ENCODE measurements around the gene BNIP2.
"Not testable (repeated sequence)": the region's sequence is repeated elsewhere in the genome, so short reads cannot be mapped to it uniquely, and the experiment has no call there.

The BNIP2 gene

DNA sequence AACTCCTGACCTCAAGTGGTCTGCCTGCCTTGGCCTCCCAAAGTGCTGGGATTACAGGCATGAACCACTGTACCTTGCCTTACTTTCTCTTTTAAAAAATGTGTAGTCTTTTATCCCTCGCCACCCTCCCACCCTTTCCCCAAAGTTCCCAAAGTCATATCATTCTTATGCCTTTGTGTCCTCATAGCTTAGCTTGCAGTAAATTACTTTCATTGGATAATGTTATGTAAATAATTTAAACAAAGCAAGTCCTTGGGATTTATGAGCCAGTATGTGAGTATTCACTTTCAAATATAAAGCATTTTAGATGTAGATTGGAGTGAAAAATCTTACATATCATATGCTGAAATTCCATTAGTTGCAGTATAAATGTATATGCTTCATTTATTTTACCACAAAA, 42.8 kb downstream of the BNIP2 start:
- Histone ChIP-seq H3K27me3 (ENCODE audit: insufficient read depth, low read length) (no peaks in the 10 kb centered on the region), H3K9me3 (ENCODE audit: low read length) (peaks cover 2% of the 10 kb centered on the region), H3K4me1 (ENCODE audit: insufficient read depth, low read length) (no peaks in the 10 kb centered on the region), H3K4me3 (ENCODE audit: low read length) (no peak overlapping the region), H3K36me3 (ENCODE audit: insufficient read depth, low read length) (peaks cover 68% of the 10 kb centered on the region), H2AFZ (ENCODE audit: low read depth, low read length) (no peak overlapping the region)

DNA sequence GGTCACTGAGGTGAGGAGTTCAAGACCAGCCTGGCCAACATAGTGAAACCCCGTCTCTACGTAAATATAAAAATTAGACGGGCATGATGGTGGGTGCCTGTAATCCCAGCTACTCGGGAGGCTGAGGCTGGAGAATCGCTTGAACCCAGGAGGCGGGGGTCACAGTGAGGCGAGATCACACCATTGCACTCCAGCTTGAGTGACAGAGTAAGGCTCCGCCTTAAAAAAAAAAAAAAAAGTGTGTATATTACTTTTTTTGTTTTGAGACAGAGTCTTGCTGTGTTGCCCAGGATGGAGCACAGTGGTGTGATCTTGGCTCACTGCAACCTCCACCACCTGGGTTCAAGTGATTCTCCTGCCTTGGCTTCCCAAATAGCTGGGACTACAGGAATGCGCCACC, 43.3 kb downstream of the BNIP2 start:
- H3K4me1 ChIP-seq (ENCODE audit: insufficient read depth, low read length); H3K4me3 ChIP-seq (ENCODE audit: low read length); H3K27me3 ChIP-seq (ENCODE audit: insufficient read depth, low read length); H2AFZ ChIP-seq (ENCODE audit: low read depth, low read length); H3K9me3 ChIP-seq (ENCODE audit: low read length): not testable (repeated sequence)
- peaks cover 65% of the 10 kb centered on the region for H3K36me3 ChIP-seq (ENCODE audit: insufficient read depth, low read length)

DNA sequence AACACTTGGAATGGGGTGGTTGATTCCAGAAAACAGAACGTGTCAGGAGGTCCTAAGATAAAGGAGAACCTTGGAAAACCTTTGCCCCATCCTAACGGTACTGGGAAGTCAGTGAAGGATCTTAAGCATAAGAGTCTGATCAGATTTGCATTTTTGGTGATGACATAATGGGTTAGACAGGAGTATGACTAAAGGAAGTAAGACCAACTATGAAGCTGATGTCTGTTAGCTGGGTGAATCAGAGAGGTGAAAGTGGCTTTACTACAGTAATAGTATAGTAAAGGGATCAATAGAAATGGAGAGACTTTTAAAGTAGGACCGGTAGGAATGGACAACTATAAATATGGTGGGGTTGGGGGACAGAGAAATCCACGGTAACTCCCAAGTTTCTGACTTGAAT, 44.4 kb downstream of the BNIP2 start:
- Histone ChIP-seq H2AFZ (ENCODE audit: low read depth, low read length) (no peak overlapping the region), H3K36me3 (ENCODE audit: insufficient read depth, low read length) (peaks cover 56% of the 10 kb centered on the region), H3K4me3 (ENCODE audit: low read length) (no peak overlapping the region), H3K4me1 (ENCODE audit: insufficient read depth, low read length) (no peaks in the 10 kb centered on the region), H3K27me3 (ENCODE audit: insufficient read depth, low read length) (no peaks in the 10 kb centered on the region), H3K9me3 (ENCODE audit: low read length) (peaks cover 2% of the 10 kb centered on the region)

DNA sequence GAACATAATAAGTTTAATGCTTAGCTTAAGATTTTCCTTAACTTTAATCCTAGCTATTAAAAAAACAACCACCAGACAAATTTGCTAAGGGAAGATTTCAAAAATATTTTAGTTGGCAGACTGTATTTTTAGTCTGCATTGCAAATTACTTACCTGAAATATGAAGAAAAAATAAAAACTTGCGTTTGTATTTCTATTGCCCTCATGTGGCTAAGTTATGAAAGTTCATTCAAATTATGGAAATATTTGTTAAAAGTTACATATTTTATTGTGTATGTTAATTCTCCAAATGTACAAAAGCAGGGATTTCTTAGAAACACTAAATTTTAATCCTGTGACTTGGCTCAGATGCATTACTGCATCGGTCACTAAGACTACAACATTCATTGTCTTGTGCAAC, 46.8 kb downstream of the BNIP2 start:
- no peaks in the 10 kb centered on the region for H3K4me1 ChIP-seq (ENCODE audit: insufficient read depth, low read length)
- no peak overlapping the region for H3K4me3 ChIP-seq (ENCODE audit: low read length)
- H2AFZ ChIP-seq (ENCODE audit: low read depth, low read length): no peak overlapping the region
- peaks cover 63% of the 10 kb centered on the region for H3K36me3 ChIP-seq (ENCODE audit: insufficient read depth, low read length)
- H3K27me3 ChIP-seq (ENCODE audit: insufficient read depth, low read length): no peaks in the 10 kb centered on the region
- H3K9me3 ChIP-seq (ENCODE audit: low read length): peaks cover 2% of the 10 kb centered on the region

DNA sequence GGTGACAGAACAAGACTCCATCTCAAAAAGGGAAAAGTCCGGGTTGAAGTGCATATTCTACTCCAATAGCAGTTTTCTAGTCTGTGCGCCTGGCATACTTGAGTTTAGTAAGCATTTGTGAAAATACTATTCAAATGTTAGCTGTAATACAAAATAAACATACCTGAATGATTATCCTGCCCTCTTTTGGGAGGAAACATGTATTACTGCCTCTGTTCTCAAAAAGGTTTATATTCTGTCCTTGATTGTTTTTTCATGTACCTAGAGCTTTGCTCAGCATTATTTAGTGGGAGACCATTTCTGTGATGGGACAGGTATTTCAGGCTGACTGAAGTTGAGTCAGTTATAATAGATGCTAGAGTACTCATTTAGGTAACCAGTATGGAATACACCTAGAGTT, 51.6 kb downstream of the BNIP2 start:
- not testable (repeated sequence) for H3K27me3 ChIP-seq (ENCODE audit: insufficient read depth, low read length); H3K4me3 ChIP-seq (ENCODE audit: low read length); H2AFZ ChIP-seq (ENCODE audit: low read depth, low read length); H3K9me3 ChIP-seq (ENCODE audit: low read length); H3K4me1 ChIP-seq (ENCODE audit: insufficient read depth, low read length)
- H3K36me3 ChIP-seq (ENCODE audit: insufficient read depth, low read length): peaks cover 42% of the 10 kb centered on the region

DNA sequence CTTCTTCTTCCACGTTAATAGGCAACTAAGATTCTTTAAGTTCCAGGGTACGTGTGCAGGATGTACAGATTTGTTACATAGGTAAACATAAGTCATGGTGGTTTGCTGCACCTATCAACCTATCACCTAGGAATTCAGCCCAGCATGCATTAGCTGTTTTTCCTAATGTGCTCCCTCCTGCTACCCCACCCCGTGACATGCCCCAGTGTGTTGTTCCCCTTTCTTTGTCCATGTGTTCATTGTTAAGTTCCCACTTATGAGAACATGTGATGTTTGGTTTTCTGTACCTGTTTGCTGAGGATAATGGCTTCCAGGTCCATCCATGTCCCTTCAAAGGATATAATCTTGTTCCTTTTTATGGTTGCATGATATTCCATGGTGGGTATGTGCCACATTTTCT, 52.9 kb downstream of the BNIP2 start:
- peaks cover 29% of the 10 kb centered on the region for H3K36me3 ChIP-seq (ENCODE audit: insufficient read depth, low read length)
- no peaks in the 10 kb centered on the region for H3K4me1 ChIP-seq (ENCODE audit: insufficient read depth, low read length)
- no peak overlapping the region for H2AFZ ChIP-seq (ENCODE audit: low read depth, low read length)
- no peaks in the 10 kb centered on the region for H3K9me3 ChIP-seq (ENCODE audit: low read length)
- H3K27me3 ChIP-seq (ENCODE audit: insufficient read depth, low read length): no peaks in the 10 kb centered on the region
- no peak overlapping the region for H3K4me3 ChIP-seq (ENCODE audit: low read length)

DNA sequence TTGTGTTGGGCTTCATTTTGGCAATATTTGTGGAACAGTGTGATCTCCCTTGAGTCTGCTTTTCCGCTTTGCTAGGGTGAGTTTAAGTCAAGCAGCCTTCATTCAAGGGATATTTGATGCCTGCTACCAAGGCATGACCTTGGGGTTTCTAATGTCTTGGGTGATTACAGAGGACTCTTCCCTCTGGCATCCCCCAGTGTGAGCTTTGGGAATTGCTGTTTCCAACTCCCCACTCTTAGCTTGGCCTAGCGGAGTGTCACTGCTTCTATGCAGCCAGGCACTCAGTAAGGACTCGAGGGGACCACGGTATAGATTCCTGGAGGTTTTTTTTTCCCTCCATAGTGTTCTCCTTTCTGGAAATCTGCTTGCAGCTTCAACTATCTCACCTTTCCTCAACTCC, 56.4 kb downstream of the BNIP2 start:
- Histone ChIP-seq H3K4me3 (ENCODE audit: low read length) (no peak overlapping the region), H3K4me1 (ENCODE audit: insufficient read depth, low read length) (no peaks in the 10 kb centered on the region), H2AFZ (ENCODE audit: low read depth, low read length) (no peak overlapping the region), H3K27me3 (ENCODE audit: insufficient read depth, low read length) (no peaks in the 10 kb centered on the region), H3K36me3 (ENCODE audit: insufficient read depth, low read length) (peaks cover 11% of the 10 kb centered on the region), H3K9me3 (ENCODE audit: low read length) (no peaks in the 10 kb centered on the region)

DNA sequence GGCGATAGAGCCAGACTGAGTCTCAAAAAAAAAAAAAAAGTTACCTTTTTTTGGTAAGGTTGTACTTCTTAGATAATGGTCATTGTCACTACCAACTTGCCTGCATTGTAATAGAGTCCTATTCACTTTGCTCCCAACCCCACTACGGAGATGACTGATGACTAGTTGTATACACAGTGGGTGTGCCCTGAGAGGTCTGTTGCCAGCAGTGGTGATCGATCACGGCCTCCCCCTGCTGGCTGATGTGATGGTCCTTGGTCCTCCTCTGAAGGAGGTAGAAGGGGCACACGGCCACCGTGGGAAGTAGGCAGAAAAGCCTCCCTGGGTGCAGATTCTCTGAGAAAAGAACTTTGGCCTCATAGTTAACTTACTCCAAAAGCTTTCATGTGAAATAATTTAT, 66.8 kb downstream of the BNIP2 start:
- Histone ChIP-seq H3K4me3 (ENCODE audit: low read length) (no peak overlapping the region), H3K9me3 (ENCODE audit: low read length) (no peaks in the 10 kb centered on the region), H2AFZ (ENCODE audit: low read depth, low read length) (no peak overlapping the region), H3K27me3 (ENCODE audit: insufficient read depth, low read length) (no peaks in the 10 kb centered on the region), H3K36me3 (ENCODE audit: insufficient read depth, low read length) (no peaks in the 10 kb centered on the region), H3K4me1 (ENCODE audit: insufficient read depth, low read length) (no peaks in the 10 kb centered on the region)

DNA sequence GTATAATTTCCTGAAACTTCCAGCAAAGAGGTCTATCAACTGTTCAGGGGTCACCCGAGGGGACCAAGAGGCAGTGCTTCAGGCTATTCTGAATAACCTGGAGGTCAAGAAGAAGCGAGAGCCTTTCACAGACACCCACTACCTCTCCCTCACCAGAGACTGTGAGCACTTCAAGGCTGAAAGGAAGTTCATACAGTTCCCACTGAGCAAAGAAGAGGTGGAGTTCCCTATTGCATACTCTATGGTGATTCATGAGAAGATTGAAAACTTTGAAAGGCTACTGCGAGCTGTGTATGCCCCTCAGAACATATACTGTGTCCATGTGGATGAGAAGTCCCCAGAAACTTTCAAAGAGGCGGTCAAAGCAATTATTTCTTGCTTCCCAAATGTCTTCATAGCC, 70.7 kb downstream of the BNIP2 start:
- Histone ChIP-seq H2AFZ (ENCODE audit: low read depth, low read length) (no peak overlapping the region), H3K4me1 (ENCODE audit: insufficient read depth, low read length) (peaks cover 9% of the 10 kb centered on the region), H3K36me3 (ENCODE audit: insufficient read depth, low read length) (no peaks in the 10 kb centered on the region), H3K9me3 (ENCODE audit: low read length) (no peaks in the 10 kb centered on the region), H3K27me3 (ENCODE audit: insufficient read depth, low read length) (no peaks in the 10 kb centered on the region), H3K4me3 (ENCODE audit: low read length) (no peak overlapping the region)

DNA sequence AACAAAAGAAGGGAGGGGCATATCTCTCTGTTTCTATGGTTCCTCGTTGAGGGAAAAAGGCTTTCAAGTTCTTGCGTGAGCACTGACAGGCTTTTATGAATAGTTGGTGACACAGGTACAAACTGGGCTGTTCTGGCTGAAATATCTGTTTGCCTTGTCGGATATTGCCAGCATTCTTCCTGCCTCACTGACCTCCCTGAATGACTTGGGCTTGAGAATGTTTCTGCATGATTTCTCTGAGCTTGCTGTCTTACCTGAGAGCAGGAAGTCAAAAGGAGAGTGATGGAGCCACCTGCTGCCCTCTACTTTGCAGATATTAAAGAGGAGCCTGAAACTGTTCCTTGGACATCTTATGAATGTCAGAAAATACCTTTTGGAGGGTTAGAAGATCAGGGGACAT, 72.7 kb downstream of the BNIP2 start:
- Histone ChIP-seq H3K36me3 (ENCODE audit: insufficient read depth, low read length) (no peaks in the 10 kb centered on the region), H3K4me1 (ENCODE audit: insufficient read depth, low read length) (peaks cover 9% of the 10 kb centered on the region), H3K4me3 (ENCODE audit: low read length) (no peak overlapping the region), H3K9me3 (ENCODE audit: low read length) (no peaks in the 10 kb centered on the region), H3K27me3 (ENCODE audit: insufficient read depth, low read length) (peaks cover 3% of the 10 kb centered on the region), H2AFZ (ENCODE audit: low read depth, low read length) (no peak overlapping the region)

DNA sequence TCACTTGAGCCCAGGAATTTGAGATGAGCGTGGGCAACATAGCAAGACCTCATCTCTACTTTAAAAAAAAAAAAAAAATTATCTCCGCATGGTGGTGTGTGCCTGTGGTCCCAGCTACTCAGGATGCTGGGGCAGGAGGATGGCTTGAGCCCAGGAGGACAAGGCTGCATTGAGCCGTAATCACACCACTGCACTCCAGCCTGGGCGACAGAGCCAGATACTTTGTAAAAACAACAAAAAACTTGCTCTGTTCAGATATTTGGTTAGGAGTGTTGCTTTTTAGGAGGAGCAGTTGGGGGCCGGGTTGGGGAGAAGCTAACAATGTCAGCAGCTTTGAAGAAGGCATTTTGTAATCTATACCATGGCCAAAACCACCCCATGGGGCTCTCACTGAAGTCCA, 73.5 kb downstream of the BNIP2 start:
- Histone ChIP-seq H3K36me3 (ENCODE audit: insufficient read depth, low read length) (no peaks in the 10 kb centered on the region), H3K9me3 (ENCODE audit: low read length) (no peaks in the 10 kb centered on the region), H3K4me3 (ENCODE audit: low read length) (no peak overlapping the region), H3K4me1 (ENCODE audit: insufficient read depth, low read length) (peaks cover 9% of the 10 kb centered on the region), H3K27me3 (ENCODE audit: insufficient read depth, low read length) (peaks cover 3% of the 10 kb centered on the region), H2AFZ (ENCODE audit: low read depth, low read length) (no peak overlapping the region)

DNA sequence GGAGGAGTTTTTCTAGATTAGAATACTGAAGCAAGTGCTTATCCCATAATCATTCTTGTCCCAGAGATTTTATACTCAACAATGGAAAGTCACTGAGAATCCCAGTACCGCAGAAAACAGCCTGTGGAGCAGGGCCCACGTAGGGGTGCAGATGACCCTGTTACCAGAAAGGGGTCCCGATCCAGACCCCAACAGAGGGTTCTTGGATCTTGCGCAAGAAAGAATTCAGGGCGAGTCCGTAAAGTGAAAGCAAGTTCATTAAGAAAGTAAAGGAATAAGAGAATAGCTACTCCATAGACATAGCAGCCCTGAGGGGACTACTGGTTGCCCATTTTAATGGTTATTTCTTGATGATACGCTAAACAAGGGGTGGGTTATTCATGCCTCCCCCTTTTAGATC, 75.0 kb downstream of the BNIP2 start:
- no peak overlapping the region for H3K4me3 ChIP-seq (ENCODE audit: low read length)
- H2AFZ ChIP-seq (ENCODE audit: low read depth, low read length): no peak overlapping the region
- H3K36me3 ChIP-seq (ENCODE audit: insufficient read depth, low read length): no peaks in the 10 kb centered on the region
- peaks cover 3% of the 10 kb centered on the region for H3K27me3 ChIP-seq (ENCODE audit: insufficient read depth, low read length)
- no peaks in the 10 kb centered on the region for H3K9me3 ChIP-seq (ENCODE audit: low read length)
- H3K4me1 ChIP-seq (ENCODE audit: insufficient read depth, low read length): peaks cover 9% of the 10 kb centered on the region

DNA sequence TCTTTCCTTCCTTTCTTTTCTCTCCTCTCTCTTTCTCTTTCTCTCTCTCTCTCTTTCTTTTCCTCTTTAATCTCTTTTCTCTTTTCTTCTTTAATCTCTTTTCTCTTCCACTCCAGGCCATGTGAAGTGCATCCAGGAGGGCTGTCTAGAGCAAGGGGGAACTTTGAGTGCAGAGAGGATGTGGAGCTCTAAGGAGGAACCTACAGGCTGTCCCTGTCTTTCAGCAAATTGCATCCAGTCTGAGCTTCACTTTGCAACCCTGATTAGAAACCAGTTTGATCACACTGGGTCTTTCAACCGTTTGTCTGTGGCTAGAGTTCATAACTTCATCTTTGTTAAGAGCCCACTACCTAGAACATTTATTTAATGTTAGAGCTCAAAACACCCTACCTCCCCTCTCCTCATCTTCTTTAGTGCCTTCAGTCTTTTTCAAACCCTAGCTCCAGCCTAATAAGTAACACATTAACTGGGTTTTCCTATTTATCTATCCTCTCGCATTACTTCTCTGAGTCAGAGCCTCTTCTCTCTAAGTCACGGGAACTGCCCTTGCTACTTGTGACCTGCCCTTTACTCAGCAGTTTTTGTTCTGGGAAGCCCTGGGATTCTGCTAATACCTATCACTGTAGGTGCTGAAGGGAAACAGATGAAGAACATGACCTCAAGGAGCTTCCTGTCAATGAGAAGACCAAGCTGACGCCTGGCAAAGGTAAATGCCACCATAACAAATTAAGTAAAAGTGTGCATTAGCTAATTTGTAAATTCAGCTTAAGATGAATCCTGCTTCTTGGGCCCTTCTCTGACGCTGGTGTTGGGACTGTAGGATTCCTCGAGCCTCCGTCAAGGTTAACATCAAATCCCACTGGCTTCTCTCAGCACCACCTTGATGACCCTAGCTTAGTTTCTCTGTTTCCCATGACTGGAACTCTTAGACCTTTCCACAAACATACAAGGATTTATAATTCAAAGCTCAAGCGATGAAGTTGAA, 77.6 kb downstream of the BNIP2 start, which contains the start of gene GCNT3:
Gene GCNT3 (plus strand): TSS at position 508 of the 985 bp plus-strand sequence. CDS start 6,456 bp downstream, outside the sequence.
- Histone ChIP-seq H3K4me3 (ENCODE audit: low read length) (no peak within 1 kb of the TSS), H3K27me3 (ENCODE audit: insufficient read depth, low read length) (peaks cover 5% of the 10 kb centered on the region), H3K9me3 (ENCODE audit: low read length) (no peaks in the 10 kb centered on the region), H3K36me3 (ENCODE audit: insufficient read depth, low read length) (no peaks in the 10 kb centered on the region), H2AFZ (ENCODE audit: low read depth, low read length) (no peak within 1 kb of the TSS), H3K4me1 (ENCODE audit: insufficient read depth, low read length) (peaks cover 8% of the 10 kb centered on the region)
